ENCODE results near the gene NT5M.

DNA sequence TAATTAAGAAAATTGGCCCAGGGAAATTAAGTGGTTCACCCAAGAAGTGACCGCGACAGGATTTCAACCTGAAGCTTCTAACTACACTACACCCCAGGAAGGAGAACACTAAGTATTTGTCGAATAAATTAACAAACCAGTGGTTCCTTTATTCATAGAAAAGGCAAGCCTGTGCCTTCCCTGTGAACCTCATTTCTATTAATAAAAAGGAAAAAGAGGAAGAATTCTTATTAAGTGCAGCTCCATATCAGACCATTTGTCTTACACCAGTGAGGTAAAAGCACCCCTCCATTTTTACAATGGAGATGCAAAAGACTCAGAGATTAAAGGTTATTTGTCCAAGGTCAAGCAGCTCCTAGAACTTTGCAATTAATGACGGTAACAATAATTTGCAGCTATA is 23.9 kb upstream of the NT5M start:
- TF ChIP-seq, protein P1, sequence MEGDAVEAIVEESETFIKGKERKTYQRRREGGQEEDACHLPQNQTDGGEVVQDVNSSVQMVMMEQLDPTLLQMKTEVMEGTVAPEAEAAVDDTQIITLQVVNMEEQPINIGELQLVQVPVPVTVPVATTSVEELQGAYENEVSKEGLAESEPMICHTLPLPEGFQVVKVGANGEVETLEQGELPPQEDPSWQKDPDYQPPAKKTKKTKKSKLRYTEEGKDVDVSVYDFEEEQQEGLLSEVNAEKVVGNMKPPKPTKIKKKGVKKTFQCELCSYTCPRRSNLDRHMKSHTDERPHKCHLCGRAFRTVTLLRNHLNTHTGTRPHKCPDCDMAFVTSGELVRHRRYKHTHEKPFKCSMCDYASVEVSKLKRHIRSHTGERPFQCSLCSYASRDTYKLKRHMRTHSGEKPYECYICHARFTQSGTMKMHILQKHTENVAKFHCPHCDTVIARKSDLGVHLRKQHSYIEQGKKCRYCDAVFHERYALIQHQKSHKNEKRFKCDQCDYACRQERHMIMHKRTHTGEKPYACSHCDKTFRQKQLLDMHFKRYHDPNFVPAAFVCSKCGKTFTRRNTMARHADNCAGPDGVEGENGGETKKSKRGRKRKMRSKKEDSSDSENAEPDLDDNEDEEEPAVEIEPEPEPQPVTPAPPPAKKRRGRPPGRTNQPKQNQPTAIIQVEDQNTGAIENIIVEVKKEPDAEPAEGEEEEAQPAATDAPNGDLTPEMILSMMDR (IDR thresholded peaks at IDR 0.05), result no peak
- TF ChIP-seq EP300 (IDR thresholded peaks at IDR 0.05; ENCODE audit: low read depth), result no peak
- TF ChIP-seq POLR2A (IDR thresholded peaks at IDR 0.05), result no peak
- TF ChIP-seq POLR2AphosphoS5 (IDR thresholded peaks at IDR 0.05), result no peak

Data from transverse colon (tissue), 4 donors.